ENCODE measurements around the gene SDK1.

SDK1 gene

DNA sequence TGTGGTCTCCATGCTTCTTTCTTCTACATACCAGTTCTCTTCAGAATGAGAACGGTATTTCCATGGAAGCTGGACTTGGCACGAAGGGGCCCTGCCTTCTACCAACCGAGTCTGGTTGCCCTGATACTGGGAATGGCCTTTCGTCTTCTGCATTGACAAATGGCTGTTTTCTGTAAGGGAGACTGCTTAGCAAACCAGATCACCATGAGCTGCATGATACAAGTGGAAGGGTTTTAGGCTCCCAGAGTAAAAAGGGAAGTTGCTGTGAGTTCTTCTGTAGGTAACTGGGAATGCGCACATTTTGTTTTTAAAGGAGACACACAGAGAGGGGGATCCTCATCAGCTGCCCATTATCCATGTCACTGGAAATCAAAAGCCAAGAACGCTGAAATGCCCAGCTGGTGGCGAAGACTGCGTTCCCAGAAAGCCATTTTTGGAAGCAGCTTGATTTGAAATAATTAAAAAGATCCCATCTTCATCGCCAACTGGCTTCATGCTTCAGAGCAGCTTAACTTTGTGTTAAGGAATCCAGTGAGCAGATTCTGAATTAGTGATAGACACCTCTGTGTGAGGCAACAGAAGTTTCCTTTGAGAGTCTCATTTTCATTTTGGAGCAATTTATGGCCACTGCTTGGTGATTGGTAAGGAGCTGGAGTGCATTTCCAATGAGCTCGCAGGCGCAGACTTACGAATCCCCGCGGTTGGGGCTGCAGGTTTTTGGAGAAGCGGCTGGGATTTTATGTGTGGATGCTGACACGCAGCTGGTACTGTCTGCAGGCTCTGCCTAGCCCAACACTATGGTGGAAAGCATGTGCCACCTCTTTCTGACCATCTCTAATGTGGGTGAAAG, 708.4 kb downstream of the SDK1 start:
- no peak for DNase-seq

- DNase-seq, result no peak
These were observed 709.1 kb downstream of the SDK1 start for GRCh38 chr7:4010061-4010605.

GRCh38 chr7:4010923-4011656, 710.0 kb downstream of the SDK1 start:
- no peak for DNase-seq

DNA sequence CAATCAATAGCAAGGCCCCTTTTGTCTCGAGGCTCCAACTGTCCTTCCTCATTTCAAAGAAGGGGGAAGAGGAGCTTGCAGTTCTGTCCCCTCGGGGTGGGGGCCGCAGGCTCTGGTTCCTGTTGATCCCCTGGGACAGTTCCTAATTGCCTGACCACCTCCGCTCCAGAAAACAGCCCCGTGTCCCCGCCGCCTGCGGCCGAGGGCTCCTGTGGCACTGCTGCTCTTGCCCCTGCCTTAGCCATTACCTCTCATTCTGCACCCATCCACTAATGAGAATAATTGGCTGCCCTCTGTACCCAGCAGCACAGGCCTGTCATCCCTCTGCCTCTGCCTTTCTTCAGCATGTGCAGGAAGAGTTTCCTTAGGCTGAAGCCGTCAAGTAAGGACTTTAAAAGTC, 712.7 kb downstream of the SDK1 start:
- no peak for DNase-seq

DNA sequence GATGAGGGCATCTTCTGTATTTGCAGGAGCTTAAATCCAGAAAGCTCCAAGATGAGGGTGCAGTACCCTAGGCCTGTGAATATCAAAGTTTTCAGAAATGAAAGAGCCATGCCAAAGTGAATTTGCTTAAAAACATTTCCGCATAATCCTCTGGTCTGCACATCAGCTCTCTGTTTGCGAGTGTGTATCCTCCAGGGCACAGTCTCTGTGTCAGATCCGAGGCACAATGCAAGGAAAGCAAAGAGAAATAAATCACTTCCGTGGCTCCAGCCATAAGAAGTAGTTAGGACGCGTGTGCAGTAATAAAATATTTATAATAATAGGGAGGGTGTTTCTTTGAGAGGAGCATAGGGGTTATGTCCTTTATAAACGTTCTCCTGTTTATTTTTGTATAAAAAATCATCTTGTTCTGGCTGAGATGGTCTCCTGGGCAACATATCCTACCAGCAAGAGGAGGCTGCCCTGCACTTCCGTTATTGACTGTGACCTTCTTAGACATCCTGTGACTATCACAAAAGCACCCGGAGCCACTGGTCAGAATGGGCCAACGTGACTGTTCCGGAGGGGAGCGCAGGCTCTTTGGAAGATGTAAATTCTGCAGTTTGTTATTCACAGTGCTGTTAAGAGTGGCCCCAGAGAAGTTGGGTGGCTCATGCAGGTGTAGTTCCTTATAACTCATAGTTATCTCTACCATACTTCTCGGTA, 713.4 kb downstream of the SDK1 start:
- DNase-seq, result no peak

GRCh38 chr7:4015371-4015770, 714.3 kb downstream of the SDK1 start:
- DNase-seq, result no peak

DNA sequence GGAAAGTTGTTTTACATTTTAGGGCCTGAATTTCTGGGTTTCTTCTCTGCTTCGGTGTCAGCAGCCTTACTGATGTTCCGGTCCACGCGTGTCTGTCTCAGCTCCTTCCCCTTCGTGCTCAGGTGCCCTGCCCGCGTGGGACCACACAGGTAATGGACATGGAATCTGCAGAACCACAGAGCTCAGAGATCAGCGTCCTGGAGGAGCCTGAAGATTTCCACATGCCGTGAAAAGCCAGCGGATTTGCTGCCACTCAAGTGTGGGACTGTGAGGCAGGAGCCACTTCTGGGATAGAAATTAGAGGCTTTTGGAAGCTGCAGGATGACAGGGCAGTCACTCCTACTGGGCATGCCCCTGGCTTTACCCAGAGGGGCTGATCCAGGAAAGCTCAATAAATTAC, 714.9 kb downstream of the SDK1 start:
- no peak for DNase-seq

DNA sequence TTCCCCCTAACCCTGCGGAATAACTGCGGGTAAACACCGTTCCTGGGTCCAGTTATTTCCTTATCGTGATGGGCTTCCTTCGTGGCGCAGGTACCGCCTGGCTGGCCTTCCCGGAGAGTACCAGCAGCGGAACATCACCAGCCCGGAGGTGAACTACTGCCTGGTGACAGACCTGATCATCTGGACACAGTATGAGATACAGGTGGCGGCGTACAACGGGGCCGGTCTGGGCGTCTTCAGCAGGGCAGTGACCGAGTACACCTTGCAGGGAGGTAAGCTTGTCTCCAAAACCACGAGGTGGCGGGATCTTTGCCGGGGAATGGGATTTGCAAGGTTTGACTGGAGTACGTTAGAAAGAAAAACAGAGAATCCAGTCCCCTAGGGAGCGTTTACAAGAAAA, 716.0 kb downstream of the SDK1 start:
- DNase-seq, result no peak

- no peak for DNase-seq
These were observed 716.7 kb downstream of the SDK1 start for GRCh38 chr7:4017785-4018184.

GRCh38 chr7:4018601-4019316, 717.7 kb downstream of the SDK1 start:
- DNase-seq, result no peak

DNA sequence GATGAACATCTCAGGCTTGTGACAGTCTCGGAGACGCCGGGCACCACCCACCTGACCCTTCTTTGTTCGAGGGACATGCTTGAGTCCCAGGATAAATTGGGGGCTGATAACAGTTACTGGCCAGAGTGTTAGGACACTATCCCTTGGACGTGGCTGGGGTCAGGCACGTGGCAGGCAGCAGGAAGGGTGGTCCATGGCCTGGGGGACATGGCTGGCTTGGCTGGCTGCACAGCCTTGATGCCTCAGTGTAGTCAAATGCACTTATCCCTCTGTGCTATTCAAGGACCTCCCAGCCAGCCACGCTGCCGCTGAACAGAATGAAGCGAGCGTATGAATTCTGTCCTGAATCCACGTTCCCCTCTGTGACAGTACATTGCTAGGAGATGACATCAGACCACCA, 719.0 kb downstream of the SDK1 start:
- DNase-seq, result no peak

GRCh38 chr7:4021413-4021812, 720.4 kb downstream of the SDK1 start:
- DNase-seq, result no peak

GRCh38 chr7:4022265-4022664, 721.2 kb downstream of the SDK1 start:
- DNase-seq, result no peak

DNA sequence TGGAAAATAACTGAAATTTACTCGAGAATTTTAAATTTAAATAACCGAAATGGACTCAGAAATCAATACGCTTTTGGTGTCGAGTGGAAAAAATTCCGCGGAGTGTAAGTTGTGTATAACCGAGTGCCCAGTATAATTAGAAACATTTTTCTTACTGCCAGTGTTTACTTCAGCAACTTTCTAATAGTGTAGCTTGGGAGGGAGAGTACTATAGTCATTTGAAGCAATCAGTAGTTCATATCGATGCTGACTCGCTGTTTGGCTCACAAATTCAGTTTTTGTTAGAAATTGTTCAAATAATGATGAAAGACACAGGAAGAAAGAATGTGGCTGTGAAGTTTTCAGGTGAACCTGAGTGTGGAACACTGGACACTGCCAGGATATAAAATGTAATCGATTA, 722.5 kb downstream of the SDK1 start:
- no peak for DNase-seq

DNA sequence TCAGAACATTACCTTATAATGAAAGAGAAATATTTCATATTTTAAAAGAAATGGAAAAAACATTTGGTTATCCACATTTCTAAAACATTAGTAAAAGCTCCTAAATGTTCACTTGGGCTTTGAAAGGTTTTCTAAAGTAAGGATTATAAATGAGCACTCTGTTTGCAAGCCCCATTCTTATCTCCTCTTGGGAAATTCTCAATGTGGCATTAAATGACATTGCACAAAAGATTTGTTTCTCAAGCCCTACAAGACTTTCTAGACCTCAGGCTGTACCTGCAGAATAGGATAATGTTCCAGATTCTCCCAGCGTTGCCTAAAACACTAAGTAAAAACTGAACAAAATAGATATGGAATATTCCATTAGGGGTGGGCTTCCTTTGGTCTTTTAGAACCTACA, 723.1 kb downstream of the SDK1 start:
- no peak for DNase-seq

- DNase-seq, result no peak
These were observed 723.8 kb downstream of the SDK1 start for GRCh38 chr7:4024806-4025205.

GRCh38 chr7:4025210-4025609, 724.2 kb downstream of the SDK1 start:
- no peak for DNase-seq

GRCh38 chr7:4025694-4026615, 724.9 kb downstream of the SDK1 start:
- DNase-seq, result no peak

- DNase-seq, result no peak
These were observed 726.0 kb downstream of the SDK1 start for GRCh38 chr7:4026941-4027486.

DNA sequence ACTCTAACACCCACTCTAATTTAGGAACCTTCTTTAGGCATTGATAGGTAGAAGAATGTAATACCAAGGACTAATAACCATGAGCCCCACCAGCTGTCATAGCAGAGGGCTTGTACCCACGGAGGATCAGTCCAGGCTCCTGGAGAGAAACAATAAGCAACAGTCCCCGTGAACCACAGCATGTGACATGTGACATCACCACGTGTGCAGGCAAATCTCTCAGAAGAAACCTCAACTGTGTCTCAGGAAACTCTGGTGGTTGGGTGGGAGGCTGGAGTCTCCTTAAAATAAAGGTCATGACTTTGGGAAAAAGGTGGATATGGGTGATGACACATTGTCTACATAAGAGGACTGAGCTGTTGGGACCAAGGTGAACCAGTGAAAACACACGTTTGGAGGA, 727.2 kb downstream of the SDK1 start:
- DNase-seq, result no peak

DNA sequence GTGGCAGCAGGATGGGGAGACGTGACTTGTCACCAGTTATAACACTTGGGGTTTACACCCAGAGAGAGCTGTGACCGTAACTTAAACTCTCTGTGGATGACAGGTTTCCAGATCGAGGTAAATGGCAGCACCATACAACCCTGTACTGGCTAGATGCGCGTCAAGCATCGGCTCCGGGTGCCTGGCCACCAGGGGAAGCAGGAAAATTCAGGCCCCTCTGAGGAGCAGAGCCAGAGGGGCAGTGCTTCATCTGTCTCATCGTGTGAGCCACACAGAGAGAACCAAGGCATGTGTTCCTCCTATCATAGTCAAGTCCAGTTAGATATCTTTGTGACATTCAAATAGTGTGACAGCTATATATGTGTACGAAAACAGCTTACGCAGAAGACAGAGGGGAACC, 728.9 kb downstream of the SDK1 start:
- DNase-seq, result no peak

All from CD4-positive, alpha-beta T cell treated with Interleukin-4 for 1 hour (primary cell).